Non-pigmented ciliary epithelial cell (primary cell): ENCODE data around the gene TSPAN5.
"Not testable (repeated sequence)": the region's sequence is repeated elsewhere in the genome, so short reads cannot be mapped to it uniquely, and the experiment has no call there.

ENCODE experiments used
- DNase-seq: peaks from one replicate; pipeline ENCODE4 v3.0.0-alpha.2; 2010; ENCODE audit warnings: low read depth

TSPAN5 gene

DNA sequence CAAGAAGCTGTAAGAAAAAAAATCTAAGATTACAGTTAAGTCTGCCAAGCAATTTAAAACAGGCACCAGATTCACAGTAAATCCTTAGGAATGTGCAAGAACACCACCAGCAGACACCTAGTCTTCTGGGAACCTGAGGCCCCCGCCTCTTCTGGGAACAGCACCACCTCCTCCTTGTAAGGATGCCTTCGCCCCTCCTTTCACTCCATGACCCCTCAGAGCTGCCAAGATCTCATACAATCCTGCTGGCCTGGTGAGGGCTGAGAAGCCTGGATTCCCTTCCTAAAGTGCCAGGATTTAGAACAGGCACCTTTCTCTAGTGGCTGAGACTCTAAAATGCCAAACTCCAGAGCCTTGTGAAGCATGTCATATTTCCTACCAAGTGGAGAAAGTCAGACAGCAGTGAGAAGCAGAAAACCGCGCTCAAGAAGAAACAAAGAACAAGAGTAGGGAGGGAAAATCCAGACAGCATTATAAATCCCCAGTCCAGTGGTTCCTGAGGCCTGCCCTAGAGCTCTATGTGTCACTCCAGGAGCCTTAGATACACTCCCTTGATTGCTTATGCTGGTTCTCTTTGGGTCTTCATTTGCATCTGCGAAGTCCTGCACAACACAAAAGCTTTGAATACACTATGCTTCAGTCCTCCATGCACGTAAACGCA lies 166.4 kb downstream of the TSPAN5 start:
- DNase-seq = no peak

DNA sequence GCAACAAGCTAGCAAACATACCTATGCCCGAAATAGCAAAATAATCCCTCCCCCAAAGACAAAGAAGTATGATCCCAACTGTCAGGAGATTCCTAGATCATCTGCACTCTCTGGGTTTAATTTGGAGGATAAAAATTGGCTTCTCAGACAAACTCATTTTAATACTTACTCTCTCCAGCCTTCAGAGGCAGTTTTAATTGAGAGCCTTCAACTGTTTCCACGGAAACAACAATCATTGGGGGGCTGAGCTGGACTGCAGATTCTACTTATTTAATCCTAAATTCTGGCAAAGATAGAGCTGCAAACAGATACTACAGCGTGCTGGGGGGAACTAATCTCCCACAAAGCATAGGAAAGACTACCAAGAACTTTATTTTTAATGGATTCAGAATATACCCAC lies 168.2 kb downstream of the TSPAN5 start:
- DNase-seq = no peak

DNA sequence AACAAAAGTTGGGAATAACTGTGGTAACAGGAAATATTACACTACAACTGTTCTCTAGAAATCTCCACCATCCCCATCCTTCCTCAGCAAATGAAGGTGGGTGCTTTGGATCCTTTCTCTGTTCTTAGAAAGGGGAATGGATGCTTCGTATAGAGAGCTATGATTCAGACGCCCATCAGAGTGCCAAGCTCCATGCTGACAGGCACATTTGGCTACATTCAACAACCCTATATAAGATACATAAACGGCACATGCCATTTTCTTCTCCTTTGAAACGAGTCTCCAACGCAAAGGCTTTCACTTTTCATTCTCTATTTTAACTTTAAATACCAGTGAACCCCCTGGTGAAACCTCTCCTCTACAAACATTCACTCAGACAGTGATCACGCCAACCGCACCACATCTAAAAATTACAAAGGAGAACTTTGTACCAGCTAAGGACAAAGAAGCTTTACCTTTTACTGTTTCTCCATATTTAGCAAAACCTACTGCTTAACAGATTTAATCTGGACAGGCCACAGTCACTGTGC lies 172.5 kb downstream of the TSPAN5 start:
- DNase-seq = no peak

DNA sequence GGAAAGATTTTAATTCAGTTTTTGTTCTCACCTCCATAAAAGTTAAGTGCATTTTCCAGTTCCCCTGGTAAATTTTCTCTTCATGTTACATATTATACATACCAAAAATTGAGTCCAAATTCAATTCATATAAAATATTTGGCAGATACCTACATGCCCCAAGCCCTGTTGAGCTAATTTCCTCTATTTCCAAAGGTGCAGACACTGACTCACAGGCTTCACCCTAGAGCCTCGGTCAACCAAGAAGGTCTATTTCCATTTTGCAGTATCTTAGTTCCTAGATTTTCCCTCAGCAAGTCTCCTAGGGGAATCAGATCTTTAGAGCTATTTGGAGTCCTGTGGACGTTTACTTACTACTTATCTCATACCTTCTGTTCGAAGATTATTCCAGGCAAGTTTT lies 174.4 kb downstream of the TSPAN5 start:
- DNase-seq = no peak

DNA sequence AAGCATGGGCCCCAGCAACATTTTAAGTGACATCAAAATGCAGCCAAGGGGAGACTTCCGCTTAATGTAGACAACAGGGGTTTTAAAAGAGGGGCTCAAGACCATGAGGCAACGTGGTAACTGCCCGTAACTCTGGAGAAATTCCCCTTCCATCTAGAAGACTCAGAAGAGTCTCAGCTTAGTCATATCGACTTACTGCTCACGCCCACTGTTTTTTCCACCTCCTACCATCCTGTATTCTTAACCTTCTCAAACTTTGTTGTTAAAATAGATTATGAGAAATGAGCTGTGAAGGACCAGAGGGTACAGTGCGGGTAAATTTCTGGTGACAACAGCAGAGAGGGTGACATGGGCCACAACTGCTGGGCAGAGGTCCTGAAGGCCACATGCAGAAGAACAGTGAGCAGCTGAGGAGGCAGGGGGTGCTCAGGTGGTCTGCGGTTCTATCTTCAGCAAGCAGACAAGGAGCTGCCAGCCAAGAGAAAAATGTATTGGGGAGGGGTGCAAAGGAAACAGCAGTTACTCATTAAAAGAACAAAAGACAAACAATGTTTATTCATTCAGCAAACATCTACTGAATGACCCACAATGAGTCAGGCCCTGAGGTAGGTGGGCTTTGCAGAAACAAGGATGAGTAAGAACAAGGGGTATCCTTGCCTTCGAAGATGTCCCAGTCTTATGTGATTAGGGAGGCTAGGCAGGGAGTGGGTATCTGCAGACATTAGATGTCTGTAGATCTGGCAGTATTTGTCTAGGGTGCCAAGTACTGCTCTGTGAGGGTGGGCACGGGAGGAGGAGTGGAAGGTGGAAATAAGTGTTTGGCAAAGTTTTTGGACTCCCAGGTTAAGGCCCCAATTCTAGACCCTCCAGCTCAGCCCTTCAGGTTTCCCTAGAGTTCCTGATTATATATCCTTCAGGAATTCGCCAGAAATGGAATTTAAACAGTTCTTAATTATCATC lies 175.3 kb downstream of the TSPAN5 start:
- DNase-seq = no peak

DNA sequence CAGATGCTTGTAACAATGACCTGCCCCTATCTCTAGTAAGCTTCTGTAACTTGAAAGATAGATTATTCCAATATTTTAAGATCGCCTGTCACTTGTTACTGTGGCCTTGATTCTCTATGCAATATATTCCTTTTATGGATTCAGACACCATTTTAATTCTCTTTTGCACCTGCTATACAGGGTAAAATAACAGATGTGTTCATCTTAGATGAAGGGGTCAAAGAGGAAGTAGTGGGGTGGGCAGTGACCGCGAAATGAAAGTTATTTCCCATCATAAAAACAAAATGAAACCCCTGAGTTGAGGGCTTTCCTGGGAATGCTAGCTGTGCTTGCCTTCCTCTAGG lies 175.9 kb downstream of the TSPAN5 start:
- DNase-seq = no peak

DNA sequence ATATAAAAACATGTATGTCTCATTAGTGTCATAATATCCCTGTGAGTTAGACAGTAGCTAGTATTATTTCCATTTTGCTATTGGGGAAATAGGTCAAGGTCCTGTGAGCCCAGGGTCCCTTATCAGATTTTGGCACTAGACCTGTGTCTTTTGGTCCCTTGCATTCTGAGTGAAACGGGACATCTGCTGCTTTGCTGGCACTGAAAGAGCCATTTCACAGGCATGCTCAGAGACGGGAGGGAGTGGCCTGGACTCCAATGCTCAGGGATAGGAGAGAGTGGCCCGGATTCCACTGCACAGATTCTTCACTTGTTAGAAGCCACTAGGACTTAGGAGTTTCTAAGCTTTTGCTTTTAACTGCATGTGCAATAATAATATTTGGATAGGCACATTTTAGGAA lies 177.2 kb downstream of the TSPAN5 start:
- no peak for DNase-seq

DNA sequence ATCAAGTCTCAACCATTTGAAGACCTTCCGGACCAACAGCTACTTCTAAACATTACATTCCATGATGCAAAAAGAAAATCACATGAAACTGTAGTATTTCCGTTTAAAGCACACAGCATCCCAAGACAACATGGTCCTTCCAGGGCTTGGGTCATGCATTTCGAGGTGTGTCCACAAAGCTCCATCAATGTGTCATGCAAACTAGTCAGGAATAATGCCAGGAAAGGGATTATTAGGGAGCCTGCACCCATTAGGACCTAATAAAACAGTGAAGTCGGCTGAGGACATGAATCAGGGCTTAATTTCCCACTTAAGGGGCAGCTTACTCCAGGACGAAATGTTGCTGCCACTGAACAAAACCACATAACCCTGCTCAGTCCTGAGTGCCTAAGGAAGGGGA lies 177.9 kb downstream of the TSPAN5 start:
- DNase-seq = no peak

DNA sequence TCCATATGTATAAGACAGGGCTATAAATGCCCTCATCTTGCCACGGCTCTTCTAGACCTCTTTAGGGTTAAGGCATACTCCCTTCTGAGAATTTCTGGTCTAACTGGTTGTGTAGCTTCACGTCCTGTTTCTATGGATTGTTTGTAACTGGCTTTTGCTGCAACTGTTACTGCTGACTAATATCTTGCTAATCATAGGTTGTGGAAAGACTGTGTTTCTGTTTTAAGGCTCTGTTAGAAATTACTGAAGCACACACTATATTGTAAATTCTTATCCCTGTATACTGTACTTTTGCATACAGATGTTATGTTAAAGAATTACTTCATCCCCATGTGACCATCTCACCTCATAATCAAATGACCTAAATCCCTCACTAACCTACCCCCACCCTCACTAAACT lies 178.8 kb downstream of the TSPAN5 start:
- DNase-seq = not testable (repeated sequence)

DNA sequence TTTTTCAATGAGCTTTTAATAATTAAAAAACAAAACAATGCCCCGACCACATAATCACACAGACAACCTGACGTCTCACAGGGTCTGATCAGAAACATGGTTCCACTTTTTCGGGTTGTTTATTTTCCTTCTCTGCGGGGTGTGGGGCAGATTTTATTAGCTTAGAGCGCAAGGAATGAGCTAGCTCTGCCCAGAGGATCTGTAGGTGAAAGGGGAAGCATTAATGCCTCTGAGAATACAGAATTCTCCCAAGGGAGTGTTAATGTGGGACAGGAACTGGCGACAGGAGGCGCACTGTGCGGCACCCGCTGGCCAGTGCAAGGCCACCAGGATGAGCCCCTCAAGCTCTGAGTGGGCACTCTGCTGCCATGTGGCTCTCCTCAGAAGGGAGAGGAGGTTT lies 181.5 kb downstream of the TSPAN5 start:
- no peak for DNase-seq

DNA sequence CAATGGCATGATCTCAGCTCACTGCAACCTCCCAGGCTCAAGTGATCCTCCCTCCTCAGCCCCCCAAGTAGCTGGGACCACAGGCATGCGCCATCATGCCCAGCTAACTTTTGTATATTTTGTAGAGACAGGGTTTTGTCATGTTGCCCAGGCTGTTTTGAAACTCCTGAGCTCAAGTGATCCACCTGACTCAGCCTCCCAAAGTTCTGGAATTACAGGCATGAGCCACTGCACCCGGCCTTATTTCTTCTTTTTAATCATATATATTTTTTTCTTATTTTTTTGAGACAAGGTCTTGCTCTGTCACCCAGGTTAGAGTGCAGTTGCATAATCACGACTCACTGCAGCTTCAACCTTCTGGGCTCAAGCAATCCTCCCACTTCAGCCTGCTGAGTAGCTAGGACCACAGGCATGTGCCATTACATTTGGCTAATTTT lies 184.0 kb downstream of the TSPAN5 start:
- no peak for DNase-seq

DNA sequence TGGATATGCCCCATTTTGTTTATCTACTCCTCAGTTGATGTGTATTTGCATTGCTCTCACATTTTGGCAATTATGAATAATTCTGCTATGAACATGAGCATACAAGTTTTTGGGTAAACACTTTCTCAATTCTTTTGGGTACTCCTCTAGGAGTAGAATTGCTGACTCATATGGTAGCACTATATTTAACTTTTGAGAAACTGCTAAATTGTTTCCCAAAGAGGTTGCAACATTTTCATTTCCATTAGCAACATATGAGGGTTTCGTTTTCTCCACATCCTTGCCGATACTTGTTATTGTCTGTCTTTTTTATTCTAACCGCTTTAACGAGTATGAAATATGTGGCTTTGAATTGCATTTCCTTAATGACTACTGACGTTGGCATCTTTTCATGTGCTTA lies 185.4 kb downstream of the TSPAN5 start:
- DNase-seq = no peak

DNA sequence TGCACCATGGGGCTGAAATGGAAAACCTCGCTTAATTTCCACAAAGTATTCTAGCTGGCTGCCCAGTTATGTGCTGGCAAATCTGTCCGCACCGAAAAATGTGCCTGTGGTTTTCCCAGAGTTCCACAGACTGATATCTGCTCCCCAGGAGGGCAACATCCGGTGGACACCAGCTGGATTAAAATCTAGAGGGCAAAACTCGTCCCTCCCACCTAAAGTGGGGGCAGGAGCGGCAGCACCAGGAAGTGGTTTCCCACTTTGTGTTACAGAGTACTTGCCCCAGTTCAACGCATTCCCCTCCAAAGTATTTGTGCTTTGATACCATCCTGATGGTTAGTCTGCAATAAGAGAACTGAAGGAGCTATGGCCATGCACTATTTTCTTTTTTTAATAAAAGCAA lies 187.6 kb downstream of the TSPAN5 start:
- DNase-seq = no peak

DNA sequence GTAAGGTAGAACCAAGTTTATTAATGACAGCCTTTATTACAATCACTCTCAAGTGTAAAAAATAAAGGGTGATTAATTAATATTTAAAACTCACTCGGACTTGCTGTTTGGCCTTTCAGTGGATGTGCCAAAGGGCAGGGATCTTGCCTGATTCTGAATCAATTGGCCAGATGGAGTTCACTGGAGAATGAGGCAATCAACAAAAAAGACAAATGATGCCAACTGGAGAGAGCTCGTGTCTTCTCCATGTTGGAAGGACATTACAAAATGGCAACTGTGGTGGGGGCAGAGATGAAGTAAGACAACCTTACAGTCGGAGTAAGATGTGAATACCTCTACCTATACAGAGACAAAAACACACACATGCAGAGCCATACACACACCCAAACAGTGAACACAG lies 188.0 kb downstream of the TSPAN5 start:
- DNase-seq = no peak

DNA sequence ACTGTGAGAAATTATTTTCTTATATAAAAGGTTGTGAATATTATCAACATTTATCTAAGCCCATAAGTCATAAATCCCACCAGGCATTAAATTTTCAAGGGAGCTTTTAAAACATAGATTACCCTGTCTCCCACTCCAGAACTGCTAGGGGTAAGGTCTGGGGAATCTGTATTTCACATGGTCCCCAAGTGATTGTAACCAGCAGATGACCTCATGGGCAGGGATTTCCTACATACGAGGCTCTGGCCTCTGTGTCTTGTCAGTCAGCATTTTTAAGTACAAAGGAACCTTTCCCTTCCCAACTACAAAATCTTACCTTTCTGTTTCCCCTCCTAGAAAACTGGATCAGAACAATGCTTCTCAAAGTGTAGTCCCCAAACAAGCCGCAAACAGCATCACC lies 188.6 kb downstream of the TSPAN5 start:
- DNase-seq = no peak

DNA sequence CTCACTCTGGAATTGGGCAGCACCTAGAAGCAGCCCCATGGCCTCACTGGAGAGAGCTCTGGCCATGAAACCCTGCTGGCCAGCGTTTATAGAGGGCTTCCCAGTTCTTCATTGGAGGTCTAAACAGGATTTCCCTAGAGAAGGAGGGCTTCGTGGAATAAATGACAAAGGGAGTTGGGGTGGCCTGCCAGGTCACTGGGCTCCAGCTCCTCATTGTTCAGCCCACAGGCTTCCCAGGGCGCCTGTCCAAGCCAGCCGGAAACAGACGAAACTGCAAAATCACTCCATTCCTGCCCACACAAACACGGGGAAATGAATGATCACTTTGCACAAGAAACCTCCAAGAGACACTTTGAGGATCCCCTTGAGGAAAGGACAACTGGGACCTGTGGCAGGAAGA lies 189.7 kb downstream of the TSPAN5 start:
- no peak for DNase-seq

DNA sequence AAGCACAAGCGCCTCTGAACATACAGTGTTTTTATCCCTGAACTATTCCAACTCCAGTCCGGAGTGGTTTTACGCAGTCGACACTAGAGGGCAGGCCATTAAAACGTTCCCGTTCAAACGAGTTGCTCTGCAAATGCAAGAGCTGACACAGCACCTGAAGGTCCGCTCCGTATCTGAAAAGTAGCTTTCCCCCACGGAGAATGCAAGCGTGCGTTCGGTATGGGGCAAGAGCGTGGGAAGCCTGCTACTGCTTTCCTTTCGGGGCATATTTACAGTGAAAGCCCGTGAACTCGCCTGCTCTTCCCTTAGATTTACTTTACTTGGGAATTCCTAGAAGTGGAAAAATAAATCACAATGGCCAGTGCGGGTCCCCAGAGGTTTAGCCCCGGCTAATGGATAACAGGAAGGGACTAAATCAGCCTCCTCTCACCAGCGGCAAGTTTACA lies 190.8 kb downstream of the TSPAN5 start:
- DNase-seq = peak; percentile 83

DNA sequence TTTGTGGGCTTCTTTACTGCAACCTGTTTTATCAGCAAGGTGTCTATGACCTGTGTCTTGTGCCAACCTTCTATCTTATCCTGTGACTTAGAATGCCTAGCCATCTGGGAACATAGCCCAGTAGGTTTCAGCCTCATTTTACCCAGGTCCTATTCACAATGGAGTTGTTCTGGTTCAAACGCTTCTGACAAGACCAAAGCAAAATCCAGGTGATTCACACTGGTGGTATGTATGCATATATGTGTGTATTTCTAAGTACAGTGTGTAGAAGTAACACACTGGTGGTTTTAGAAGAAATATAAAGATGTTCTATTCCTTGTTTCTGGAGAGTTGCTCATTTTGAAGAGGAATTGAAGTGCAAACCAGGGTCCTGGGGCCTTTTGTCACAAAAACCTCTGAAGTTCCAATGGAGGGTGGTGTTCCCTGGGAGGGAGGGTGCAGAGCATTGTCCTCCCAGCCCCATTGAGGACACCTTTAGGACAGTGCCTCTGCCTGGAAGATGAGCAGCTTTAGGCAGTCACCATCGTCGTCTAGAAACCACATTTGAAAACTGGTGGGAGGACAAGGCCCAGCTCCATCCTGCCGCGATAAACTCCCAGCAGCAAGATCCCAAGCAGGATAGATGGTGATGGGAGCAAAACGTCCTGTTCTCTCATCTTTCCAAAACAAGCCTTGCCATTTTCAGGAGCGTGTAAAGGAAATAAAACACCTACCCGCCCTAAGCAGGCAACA lies 191.4 kb downstream of the TSPAN5 start:
- DNase-seq = no peak

DNA sequence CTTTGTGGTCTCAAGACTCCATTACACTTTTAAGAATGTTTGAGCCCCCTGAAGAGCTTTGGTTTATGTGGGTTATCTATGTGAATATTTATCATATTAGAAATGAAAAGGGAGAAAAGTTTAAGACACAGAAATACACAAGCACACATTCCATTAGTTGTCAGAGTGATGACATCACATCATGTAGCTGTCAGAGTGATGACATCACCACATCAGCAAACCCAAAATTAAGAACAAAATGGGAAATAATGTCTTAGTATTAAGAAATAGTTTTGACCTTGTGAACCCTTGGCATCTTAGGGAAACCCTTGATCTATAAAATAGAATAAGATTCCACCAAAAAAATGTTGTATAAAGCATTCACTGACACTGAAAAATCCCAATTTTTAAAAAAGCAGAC lies 195.9 kb downstream of the TSPAN5 start:
- DNase-seq = no peak

DNA sequence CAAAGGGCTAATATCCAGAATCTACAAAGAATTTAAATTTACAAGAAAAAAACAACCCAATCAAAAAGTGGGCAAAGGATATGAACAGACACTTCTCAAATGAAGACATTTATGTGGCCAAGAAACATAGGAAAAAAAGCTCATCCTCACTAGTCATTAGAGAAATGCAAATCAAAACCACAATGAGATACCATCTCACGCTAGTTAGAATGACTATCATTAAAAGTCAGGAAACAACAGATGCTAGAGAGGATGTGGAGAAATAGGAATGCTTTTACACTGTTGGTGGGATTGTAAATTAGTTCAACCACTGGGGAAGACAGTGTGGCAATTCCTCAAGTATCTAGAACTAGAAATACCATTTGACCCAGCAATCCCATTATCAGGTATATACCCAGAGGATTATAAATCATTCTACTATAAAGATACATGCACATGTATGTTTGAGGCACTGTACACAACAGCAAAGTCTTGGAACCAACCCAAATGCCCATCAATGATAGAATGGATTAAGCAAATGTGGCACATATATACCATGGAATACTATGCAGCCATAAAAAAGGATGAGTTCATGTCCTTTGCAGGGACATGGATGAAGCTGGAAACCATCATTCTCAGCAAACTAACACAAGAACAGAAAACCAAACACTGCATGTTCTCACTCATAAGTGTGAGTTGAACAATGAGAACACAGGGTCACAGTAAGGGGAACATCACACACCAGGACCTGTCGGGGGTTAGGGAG lies 197.1 kb downstream of the TSPAN5 start:
- DNase-seq = not testable (repeated sequence)

DNA sequence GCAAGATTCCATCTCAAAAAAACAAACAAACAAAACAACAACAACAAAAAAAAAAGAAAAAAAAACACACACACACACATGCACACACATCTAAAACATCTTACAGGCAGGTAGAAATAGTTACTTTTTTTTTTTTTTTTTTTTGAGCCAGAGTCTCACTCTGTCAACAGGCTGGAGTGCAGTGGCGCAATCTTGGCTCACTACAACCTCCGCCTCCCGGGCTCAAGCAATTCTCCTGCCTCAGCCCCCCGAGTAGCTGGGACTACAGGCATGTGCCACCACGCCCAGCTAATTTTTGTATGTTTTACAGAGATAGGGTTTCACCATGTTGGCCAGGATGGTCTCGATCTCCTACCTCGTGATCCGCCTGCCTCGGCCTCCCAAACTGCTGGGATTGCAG lies 201.0 kb downstream of the TSPAN5 start:
- DNase-seq = not testable (repeated sequence)

DNA sequence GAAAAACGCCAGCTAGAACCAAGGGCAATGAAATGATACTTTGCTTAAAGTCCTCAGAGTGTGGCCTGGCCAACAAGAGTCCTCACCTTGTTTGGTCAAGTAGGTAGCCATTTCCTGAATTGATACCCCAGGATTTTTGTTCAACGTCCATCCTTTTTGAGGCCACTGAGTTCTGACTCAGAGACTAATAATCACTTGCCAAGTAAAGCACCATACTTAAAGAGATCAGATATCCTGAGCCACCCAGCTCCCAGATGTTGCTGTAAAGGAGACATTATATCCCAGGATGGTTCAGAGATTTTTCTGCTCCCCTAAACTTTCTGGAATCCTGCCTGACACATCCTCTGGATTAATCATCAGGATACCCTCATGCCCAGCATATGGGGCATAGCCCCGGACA lies 206.3 kb downstream of the TSPAN5 start:
- no peak for DNase-seq
